B cell (primary cell): ENCODE measurements around the gene KCNMB3. TPM values are rescaled to one million over a fixed set of nuclear protein-coding genes. Genes with fewer than 3 reads are reported as not detected.

ENCODE experiments used
- ATAC-seq: fragments of 200-7000 bp; cut with Tn5 transposase; one replicate; pipeline ENCODE4 v1.10.0; 2021; ENCODE audit warnings: low read depth, mild to moderate bottlenecking, moderate number of reproducible peaks, moderate library complexity
- CTCF ChIA-PET: fragments of 350-600 bp; sonication (Branson Sonifier 250); formaldehyde crosslinking; loops from one replicate; lab custom pipeline; 2021; ENCODE audit warnings: antibody characterized with exemption, inconsistent platforms; lab: Charles Lee
- POLR2A ChIA-PET: fragments of 350-600 bp; sonication (Branson Sonifier 250); formaldehyde crosslinking; loops from one replicate; lab custom pipeline; 2021; ENCODE audit warnings: antibody characterized with exemption; lab: Charles Lee
- DNase-seq: peaks from one replicate; pipeline ENCODE4 v3.0.0; 2013
- H2AFZ ChIP-seq: 2 replicates; pipeline ENCODE4 v1.6.1; 2012; ENCODE audit warnings: mild to moderate bottlenecking, low read depth, low read length; ENCODE audit not compliant: insufficient read depth, poor library complexity, severe bottlenecking
- H3K27ac ChIP-seq, 2 donors: 1 replicate in 1 of 2; 2 replicates in 1 of 2; pipeline ENCODE4 v1.5.1; 2012 to 2013; ENCODE audit warnings: low read length in 2 of 2, mild to moderate bottlenecking in 2 of 2, moderate library complexity in 1 of 2
- H3K27me3 ChIP-seq, 4 experiments: fragments of 200-600 bp in 1 of 4; sonication (generic) in 1 of 4; replicated peaks in 1 of 4; 1 replicate in 2 of 4; 2 replicates in 2 of 4; pipeline versions ENCODE4 v1.6.1 to v1.7.0; 2013 to 2016; ENCODE audit warnings: low read length in 3 of 4, mild to moderate bottlenecking in 2 of 4, mixed read lengths in 1 of 4, moderate library complexity in 1 of 4; ENCODE audit not compliant: insufficient read depth in 4 of 4, control insufficient read depth in 3 of 4; ENCODE audit errors: control extremely low read depth in 1 of 4
- H3K36me3 ChIP-seq, 2 experiments: replicated peaks in 1 of 2; 1 replicate in 1 of 2; 2 replicates in 1 of 2; pipeline versions ENCODE4 v1.6.1 to v1.7.1; 2013; ENCODE audit warnings: low read length in 1 of 2; ENCODE audit not compliant: insufficient read depth in 2 of 2, control insufficient read depth in 1 of 2; ENCODE audit errors: control extremely low read depth in 1 of 2, extremely low read depth in 1 of 2
- H3K4me1 ChIP-seq, 2 donors: fragments of 200-600 bp in 1 of 2; sonication (generic) in 1 of 2; 1 replicate in 1 of 2; 2 replicates in 1 of 2; pipeline versions ENCODE4 v1.5.1 to v1.6.1; 2013 to 2017; ENCODE audit warnings: low read length in 2 of 2; ENCODE audit not compliant: control insufficient read depth in 2 of 2, insufficient read depth in 2 of 2
- H3K4me2 ChIP-seq: replicated peaks from 2 replicates; pipeline ENCODE3; 2012; ENCODE audit warnings: mild to moderate bottlenecking, low read depth, low read length; ENCODE audit not compliant: poor library complexity, severe bottlenecking
- H3K4me3 ChIP-seq, 5 experiments: fragments of 200-600 bp in 1 of 5; sonication (generic) in 1 of 5; 1 replicate in 3 of 5; 2 replicates in 2 of 5; pipeline versions ENCODE4 v1.5.1 to v1.7.0; 2011 to 2016; ENCODE audit warnings: low read length in 4 of 5, mild to moderate bottlenecking in 4 of 5, low read depth in 2 of 5, control low read depth in 1 of 5, moderate library complexity in 1 of 5; ENCODE audit not compliant: insufficient read depth in 1 of 5; ENCODE audit errors: control extremely low read depth in 1 of 5, extremely low read depth in 1 of 5
- H3K79me2 ChIP-seq: fragments of 200-600 bp; sonication (generic); one replicate; pipeline ENCODE4 v1.6.0; 2016; ENCODE audit warnings: low read length; ENCODE audit not compliant: control insufficient read depth, insufficient read depth
- H3K9ac ChIP-seq: fragments of 200-600 bp; sonication (generic); 2 replicates; pipeline ENCODE4 v1.6.1; 2017; ENCODE audit warnings: mild to moderate bottlenecking, low read length, moderate library complexity
- H3K9me3 ChIP-seq, 3 donors: one replicate each; pipeline versions ENCODE4 v1.6.1 to v1.7.1; 2013; ENCODE audit warnings: low read length in 2 of 3; ENCODE audit not compliant: control insufficient read depth in 2 of 3, insufficient read depth in 1 of 3; ENCODE audit errors: control extremely low read depth in 1 of 3
- H4K20me1 ChIP-seq: 2 replicates; pipeline ENCODE4 v1.6.0; 2012; ENCODE audit warnings: mild to moderate bottlenecking, low read length; ENCODE audit not compliant: insufficient read depth, control insufficient read depth, poor library complexity, severe bottlenecking
- H3K27ac Mint-ChIP-seq: one replicate; pipeline ENCODE4 v1.8.0; 2021; ENCODE audit warnings: mixed read lengths
- H3K27me3 Mint-ChIP-seq: one replicate; pipeline ENCODE4 v1.8.0; 2021; ENCODE audit warnings: mixed read lengths
- H3K4me1 Mint-ChIP-seq: one replicate; pipeline ENCODE4 v1.8.0; 2021; ENCODE audit warnings: mixed read lengths
- H3K4me3 Mint-ChIP-seq: one replicate; pipeline ENCODE4 v1.8.0; 2021; ENCODE audit warnings: mixed read lengths
- H3K9me3 Mint-ChIP-seq: one replicate; pipeline ENCODE4 v1.8.0; 2022; ENCODE audit warnings: mixed read lengths; ENCODE audit not compliant: insufficient read depth
- EZH2 ChIP-seq: IDR thresholded peaks from 2 replicates; pipeline ENCODE4 v1.6.1; 2012; ENCODE audit warnings: borderline replicate concordance, low read depth, mild to moderate bottlenecking, moderate library complexity, low read length; ENCODE audit not compliant: insufficient read depth, poor library complexity, severe bottlenecking
- WGBS: methylation state at CpG from one replicate; pipeline ENCODE4 v1.1.5; 2013; ENCODE audit warnings: missing lambda C conversion rate; ENCODE audit not compliant: insufficient coverage; 5-methylcytosine and 5-hydroxymethylcytosine counted together
- intact Hi-C: fragments of 100-400 bp; cut with micrococcal nuclease; formaldehyde crosslinking; loops from one replicate; pipeline ENCODE4 v1.10.0; 2022
- polyA plus RNA-seq: library from polyadenylated mRNA; depleted of rRNA; stranded (reverse); fragments of >200 nt; gene quantifications from 2 replicates; pipeline ENCODE4 v1.2.3, GENCODE V29; 2012
- total RNA-seq, 2 donors: library from RNA; stranded (reverse); fragments of 120-200 nt in 1 of 2; gene quantifications; 1 replicate in 1 of 2; 2 replicates in 1 of 2; pipeline versions ENCODE4 v1.2.3 to v1.2.4, GENCODE V29; 2013 to 2022
- TF ChIP-seq, protein P1 (sequence below): fragments of 200-600 bp; IDR thresholded peaks from one replicate; pipeline ENCODE4 v1.8.0; 2022; ENCODE audit warnings: antibody characterized with exemption, mild to moderate bottlenecking

KCNMB3 gene
- total and polyA plus RNA-seq, 2 donors (not counting 1 experiment from before 2014, with no cell fraction given) = 3.5 to 5.7 TPM

DNA sequence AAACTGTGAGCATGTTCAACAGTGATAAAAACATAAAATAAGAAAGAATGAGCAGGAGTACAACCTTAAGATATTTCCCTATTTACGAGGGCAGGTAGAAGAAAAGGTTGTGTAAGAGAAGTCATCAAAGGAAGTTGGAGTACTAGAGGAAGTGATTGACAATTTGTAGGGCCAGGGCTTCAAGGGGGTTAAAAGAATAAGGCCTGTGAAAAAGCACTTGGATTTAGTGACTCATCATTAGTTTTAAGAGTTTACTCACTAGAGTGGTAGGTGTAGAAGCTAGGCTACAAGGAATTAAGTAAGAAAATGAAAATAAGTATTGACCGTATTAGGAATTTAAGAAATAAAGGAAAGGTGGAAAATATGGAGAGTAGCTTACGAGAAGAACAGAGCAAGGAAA lies 23.6 kb downstream of the KCNMB3 start:
- H3K4me3 Mint-ChIP-seq = no peak overlapping the region
- no peaks in the 10 kb centered on the region for H3K79me2 ChIP-seq
- H3K27ac ChIP-seq = no peak overlapping the region
- ChIA-PET CTCF (interaction anchor here (1.3 kb wide), 1 partner anchor 212 kb away, joined by 3 read pairs; no protein-coding TSS in a partner anchor), POLR2A (no interaction called here)
- no peaks in the 10 kb centered on the region for H3K4me1 ChIP-seq
- intact Hi-C loops = no loop called here
- H3K9ac ChIP-seq = no peak overlapping the region
- peaks cover 4% of the 10 kb centered on the region for H3K4me1 Mint-ChIP-seq
- peaks cover 1 to 48% of the 10 kb centered on the region in 2 experiments for H3K36me3 ChIP-seq
- WGBS = no CpG with 5 or more reads among the region's 3 CpGs
- no peaks in the 10 kb centered on the region for H3K9me3 Mint-ChIP-seq
- H4K20me1 ChIP-seq = no peaks in the 10 kb centered on the region
- no peak for ATAC-seq
- no peak overlapping the region for H3K4me3 ChIP-seq
- H3K27me3 Mint-ChIP-seq = no peaks in the 10 kb centered on the region
- DNase-seq = no peak
- no peak overlapping the region for H3K27ac Mint-ChIP-seq
- H3K4me2 ChIP-seq = no peak overlapping the region
- H3K27me3 ChIP-seq = no peaks in the 10 kb centered on the region
- TF ChIP-seq, protein P1, sequence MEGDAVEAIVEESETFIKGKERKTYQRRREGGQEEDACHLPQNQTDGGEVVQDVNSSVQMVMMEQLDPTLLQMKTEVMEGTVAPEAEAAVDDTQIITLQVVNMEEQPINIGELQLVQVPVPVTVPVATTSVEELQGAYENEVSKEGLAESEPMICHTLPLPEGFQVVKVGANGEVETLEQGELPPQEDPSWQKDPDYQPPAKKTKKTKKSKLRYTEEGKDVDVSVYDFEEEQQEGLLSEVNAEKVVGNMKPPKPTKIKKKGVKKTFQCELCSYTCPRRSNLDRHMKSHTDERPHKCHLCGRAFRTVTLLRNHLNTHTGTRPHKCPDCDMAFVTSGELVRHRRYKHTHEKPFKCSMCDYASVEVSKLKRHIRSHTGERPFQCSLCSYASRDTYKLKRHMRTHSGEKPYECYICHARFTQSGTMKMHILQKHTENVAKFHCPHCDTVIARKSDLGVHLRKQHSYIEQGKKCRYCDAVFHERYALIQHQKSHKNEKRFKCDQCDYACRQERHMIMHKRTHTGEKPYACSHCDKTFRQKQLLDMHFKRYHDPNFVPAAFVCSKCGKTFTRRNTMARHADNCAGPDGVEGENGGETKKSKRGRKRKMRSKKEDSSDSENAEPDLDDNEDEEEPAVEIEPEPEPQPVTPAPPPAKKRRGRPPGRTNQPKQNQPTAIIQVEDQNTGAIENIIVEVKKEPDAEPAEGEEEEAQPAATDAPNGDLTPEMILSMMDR = no peak
- no peak for TF ChIP-seq EZH2
- no peak overlapping the region for H2AFZ ChIP-seq
- no peaks in the 10 kb centered on the region for H3K9me3 ChIP-seq

- no peaks in the 10 kb centered on the region for H3K27me3 ChIP-seq
- H3K4me2 ChIP-seq = no peak overlapping the region
- Mint-ChIP-seq H3K27ac (no peak overlapping the region), H3K4me3 (no peak overlapping the region), H3K9me3 (no peaks in the 10 kb centered on the region), H3K27me3 (no peaks in the 10 kb centered on the region), H3K4me1 (no peaks in the 10 kb centered on the region)
- peaks cover 0 to 40% of the 10 kb centered on the region in 2 experiments for H3K36me3 ChIP-seq
- intact Hi-C loops = loop anchor here (2.0 kb wide), 1 partner anchor 22 kb away; no protein-coding TSS in a partner anchor
- H3K9ac ChIP-seq = no peak overlapping the region
- H3K4me3 ChIP-seq = no peak overlapping the region
- ATAC-seq = no peak
- H3K9me3 ChIP-seq = no peaks in the 10 kb centered on the region
- CTCF ChIA-PET = no interaction called here
- no peaks in the 10 kb centered on the region for H4K20me1 ChIP-seq
- no CpG with 5 or more reads among the region's 1 CpG for WGBS
- no peak for DNase-seq
- TF ChIP-seq EZH2 = no peak
- TF ChIP-seq, protein P1 = no peak
- H3K27ac ChIP-seq = no peak overlapping the region
- H2AFZ ChIP-seq = no peak overlapping the region
- POLR2A ChIA-PET = interaction anchor here (0.6 kb wide), 1 partner anchor 137 kb away, joined by 3 read pairs; no protein-coding TSS in a partner anchor
- no peaks in the 10 kb centered on the region for H3K79me2 ChIP-seq
- H3K4me1 ChIP-seq = no peaks in the 10 kb centered on the region
Measured at GRCh38 chr3:179224584-179224983, 26.3 kb downstream of the KCNMB3 start.
